OCI-LY7 (cell line): Measurements from ENCODE around the gene SLC6A5. TPM values are rescaled to one million over a fixed set of nuclear protein-coding genes. Genes with fewer than 3 reads are reported as not detected.

Experiments used
- BruUV-seq: library from RNA; stranded (reverse); fragments of 400-500 nt; replicated peaks from 2 replicates; lab custom pipeline; 2021; lab: Mats Ljungman, UMichigan
- CTCF ChIA-PET: fragments of 300-600 bp; sonication (Branson Sonifier 250); formaldehyde crosslinking; loops from one replicate; lab custom pipeline; 2022; ENCODE audit warnings: antibody characterized with exemption; ENCODE audit not compliant: unreplicated experiment; lab: Charles Lee
- POLR2A ChIA-PET: fragments of 300-600 bp; sonication (Branson Sonifier 250); formaldehyde crosslinking; loops from one replicate; lab custom pipeline; 2022; ENCODE audit warnings: antibody characterized with exemption; lab: Charles Lee
- DNase-seq: peaks from one replicate; pipeline ENCODE4 v3.0.0-alpha.2; 2015; ENCODE audit warnings: low spot score
- H2AFZ ChIP-seq: fragments of 200-600 bp; sonication (generic), shearing (Covaris generic); 2 replicates; pipeline ENCODE4 v1.6.1; 2014; ENCODE audit warnings: mild to moderate bottlenecking, antibody characterized with exemption, low read length, moderate library complexity
- H3K27ac ChIP-seq: fragments of 200-600 bp; sonication (generic); 2 replicates; pipeline ENCODE4 v1.5.1; 2014; ENCODE audit warnings: mixed run types, low read depth, mild to moderate bottlenecking, moderate library complexity, low read length, inconsistent platforms; ENCODE audit not compliant: poor library complexity, severe bottlenecking
- H3K36me3 ChIP-seq: fragments of 200-600 bp; sonication (generic); 2 replicates; pipeline ENCODE4 v1.6.1; 2014; ENCODE audit warnings: mild to moderate bottlenecking, antibody characterized with exemption, low read length, moderate library complexity, mixed read lengths; ENCODE audit not compliant: insufficient read depth
- H3K4me1 ChIP-seq: fragments of 200-600 bp; sonication (generic); 2 replicates; pipeline ENCODE4 v1.5.1; 2014; ENCODE audit warnings: mild to moderate bottlenecking, low read length; ENCODE audit not compliant: insufficient read depth, poor library complexity, severe bottlenecking
- H3K4me2 ChIP-seq: fragments of 200-600 bp; sonication (generic); 2 replicates; pipeline ENCODE4 v1.6.1; 2014; ENCODE audit warnings: mild to moderate bottlenecking, low read length
- H3K4me3 ChIP-seq: fragments of 200-600 bp; sonication (generic); 2 replicates; pipeline ENCODE4 v1.5.1; 2014; ENCODE audit warnings: mild to moderate bottlenecking, low read depth, low read length; ENCODE audit not compliant: poor library complexity, severe bottlenecking
- H3K79me2 ChIP-seq: fragments of 200-600 bp; sonication (generic); 2 replicates; pipeline ENCODE4 v1.6.1; 2016; ENCODE audit warnings: low read depth, mild to moderate bottlenecking, low read length, moderate library complexity, mixed read lengths; ENCODE audit not compliant: insufficient read depth
- H3K9me2 ChIP-seq: fragments of 200-600 bp; sonication (generic); 2 replicates; pipeline ENCODE4 v1.6.1; 2016; ENCODE audit warnings: mild to moderate bottlenecking, low read length, mixed read lengths; ENCODE audit not compliant: insufficient read depth
- H3K9me3 ChIP-seq: fragments of 200-600 bp; sonication (generic); 2 replicates; pipeline ENCODE4 v1.6.1; 2014; ENCODE audit warnings: mild to moderate bottlenecking, mixed run types, low read length, mixed read lengths
- H4K20me1 ChIP-seq: fragments of 200-600 bp; sonication (generic); 2 replicates; pipeline ENCODE4 v1.6.1; 2014; ENCODE audit warnings: mild to moderate bottlenecking, antibody characterized with exemption, low read length, moderate library complexity, mixed read lengths; ENCODE audit not compliant: insufficient read depth
- EZH2phosphoT487 ChIP-seq: fragments of 200-600 bp; sonication (generic); IDR thresholded peaks from 2 replicates; pipeline ENCODE4 v1.6.1; 2018; ENCODE audit warnings: low read depth, borderline replicate concordance, mild to moderate bottlenecking, mixed run types, antibody characterized with exemption, low read length, moderate library complexity, mixed read lengths
- intact Hi-C: fragments of 100-400 bp; cut with micrococcal nuclease; formaldehyde crosslinking; loops from one replicate; pipeline ENCODE4 v1.10.0; 2022; ENCODE audit not compliant: unreplicated experiment
- total RNA-seq, 2 experiments: library from RNA; depleted of rRNA in 1 of 2; stranded (reverse); fragments of >200 nt in 1 of 2; shearing (Covaris generic) in 1 of 2; gene quantifications; 2 replicates each; pipeline ENCODE4 v1.2.3, GENCODE V29; 2014 to 2022
- TF ChIP-seq, protein P1 (sequence below): fragments of 200-600 bp; sonication (generic); conservative IDR thresholded peaks from 2 replicates; pipeline ENCODE4 v1.5.1; 2014; ENCODE audit warnings: mild to moderate bottlenecking, antibody characterized with exemption, low read length, moderate library complexity, mixed read lengths

The SLC6A5 gene
- total RNA-seq, 2 experiments from 2014 or later, result not detected

DNA sequence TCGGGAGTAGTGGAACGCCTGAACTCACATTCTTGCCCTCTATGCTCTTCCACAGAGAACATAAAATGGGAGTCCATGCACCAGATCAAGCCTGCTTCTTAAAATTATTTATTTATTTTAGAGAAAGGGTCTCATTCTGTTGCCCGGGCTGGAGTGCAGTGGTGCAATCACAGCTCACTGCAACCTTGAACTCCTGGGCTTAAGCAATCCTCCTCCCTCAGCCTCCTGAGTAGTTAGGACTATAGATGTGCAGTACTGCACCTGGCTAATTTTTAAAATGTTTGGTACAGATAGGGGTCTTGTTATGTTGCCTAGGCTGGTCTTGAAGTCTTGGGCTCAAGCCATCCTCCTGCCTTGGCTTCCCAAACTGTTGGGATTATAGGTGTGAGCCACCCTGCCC lies 13.0 kb downstream of the SLC6A5 start:
- no TSS peak for BruUV-seq
- DNase-seq, result no peak
- H3K9me2 ChIP-seq, result no peaks in the 10 kb centered on the region
- CTCF ChIA-PET, result no interaction called here
- intact Hi-C loops, result no loop called here
- no peak overlapping the region for H2AFZ ChIP-seq
- no peak for TF ChIP-seq EZH2phosphoT487
- TF ChIP-seq, protein P1, sequence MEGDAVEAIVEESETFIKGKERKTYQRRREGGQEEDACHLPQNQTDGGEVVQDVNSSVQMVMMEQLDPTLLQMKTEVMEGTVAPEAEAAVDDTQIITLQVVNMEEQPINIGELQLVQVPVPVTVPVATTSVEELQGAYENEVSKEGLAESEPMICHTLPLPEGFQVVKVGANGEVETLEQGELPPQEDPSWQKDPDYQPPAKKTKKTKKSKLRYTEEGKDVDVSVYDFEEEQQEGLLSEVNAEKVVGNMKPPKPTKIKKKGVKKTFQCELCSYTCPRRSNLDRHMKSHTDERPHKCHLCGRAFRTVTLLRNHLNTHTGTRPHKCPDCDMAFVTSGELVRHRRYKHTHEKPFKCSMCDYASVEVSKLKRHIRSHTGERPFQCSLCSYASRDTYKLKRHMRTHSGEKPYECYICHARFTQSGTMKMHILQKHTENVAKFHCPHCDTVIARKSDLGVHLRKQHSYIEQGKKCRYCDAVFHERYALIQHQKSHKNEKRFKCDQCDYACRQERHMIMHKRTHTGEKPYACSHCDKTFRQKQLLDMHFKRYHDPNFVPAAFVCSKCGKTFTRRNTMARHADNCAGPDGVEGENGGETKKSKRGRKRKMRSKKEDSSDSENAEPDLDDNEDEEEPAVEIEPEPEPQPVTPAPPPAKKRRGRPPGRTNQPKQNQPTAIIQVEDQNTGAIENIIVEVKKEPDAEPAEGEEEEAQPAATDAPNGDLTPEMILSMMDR, result no peak
- H3K36me3 ChIP-seq, result no peaks in the 10 kb centered on the region
- no peaks in the 10 kb centered on the region for H3K79me2 ChIP-seq
- no peaks in the 10 kb centered on the region for H3K4me1 ChIP-seq
- H3K9me3 ChIP-seq, result no peaks in the 10 kb centered on the region
- no peak overlapping the region for H3K4me3 ChIP-seq
- no peak overlapping the region for H3K27ac ChIP-seq
- POLR2A ChIA-PET, result no interaction called here
- H3K4me2 ChIP-seq, result no peak overlapping the region
- no peaks in the 10 kb centered on the region for H4K20me1 ChIP-seq

DNA sequence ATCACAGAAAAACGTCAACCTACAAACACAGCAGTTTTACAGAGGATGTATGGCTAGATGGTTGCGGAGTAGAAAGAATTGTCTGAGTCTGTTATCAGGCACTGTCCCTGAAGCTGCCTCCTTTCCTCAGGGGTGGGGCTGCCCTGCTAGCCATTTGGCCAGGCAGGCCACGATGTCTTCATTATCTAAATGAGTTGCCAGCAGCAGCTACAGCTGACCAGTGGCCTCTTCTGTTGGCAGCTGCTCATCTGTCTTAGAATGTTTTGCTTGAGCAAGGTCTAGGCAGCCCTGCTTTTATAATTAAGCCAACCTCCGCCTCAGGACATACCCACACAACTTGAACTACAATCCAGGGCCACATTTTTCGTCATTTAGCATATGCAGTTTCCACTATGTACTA lies 17.5 kb downstream of the SLC6A5 start:
- intact Hi-C loops, result no loop called here
- Histone ChIP-seq H3K9me2 (no peaks in the 10 kb centered on the region), H4K20me1 (no peaks in the 10 kb centered on the region), H2AFZ (no peak overlapping the region), H3K79me2 (no peaks in the 10 kb centered on the region), H3K36me3 (no peaks in the 10 kb centered on the region), H3K4me1 (no peaks in the 10 kb centered on the region), H3K9me3 (no peaks in the 10 kb centered on the region), H3K27ac (no peak overlapping the region), H3K4me3 (no peak overlapping the region), H3K4me2 (no peak overlapping the region)
- ChIA-PET POLR2A (no interaction called here), CTCF (no interaction called here)
- TF ChIP-seq, protein P1, result no peak
- TF ChIP-seq EZH2phosphoT487, result no peak
- DNase-seq, result no peak
- no TSS peak for BruUV-seq

DNA sequence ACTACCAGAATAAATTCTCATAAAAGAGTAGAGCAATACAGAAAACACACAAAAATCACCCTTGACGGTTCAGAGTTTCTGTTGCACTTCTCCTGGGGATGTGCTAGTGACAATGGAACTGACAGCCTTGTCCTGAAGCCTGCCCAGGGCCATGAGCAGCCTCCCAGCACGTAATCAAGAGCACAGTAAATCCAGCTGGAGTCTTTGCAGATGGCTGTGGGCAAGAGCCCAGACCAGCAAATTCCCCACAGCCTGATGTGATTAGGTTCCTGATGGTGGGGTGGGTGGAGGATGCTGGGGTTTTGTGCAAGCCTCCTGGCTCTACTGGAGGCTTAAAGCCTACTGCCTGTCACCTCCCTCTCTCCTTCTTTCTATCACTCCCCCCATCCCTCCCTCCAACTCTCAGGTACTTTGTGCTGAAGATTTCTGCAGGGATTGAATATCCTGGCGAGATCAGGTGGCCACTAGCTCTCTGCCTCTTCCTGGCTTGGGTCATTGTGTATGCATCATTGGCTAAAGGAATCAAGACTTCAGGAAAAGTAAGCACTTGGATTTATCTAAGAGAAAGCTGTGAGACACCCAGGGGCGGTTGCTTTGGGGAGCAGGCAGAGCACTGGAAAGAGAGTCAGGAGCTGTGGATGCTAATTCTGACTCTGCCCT lies 18.1 kb downstream of the SLC6A5 start:
- Histone ChIP-seq H3K4me2 (no peak overlapping the region), H3K79me2 (no peaks in the 10 kb centered on the region), H4K20me1 (no peaks in the 10 kb centered on the region), H3K4me1 (no peaks in the 10 kb centered on the region), H2AFZ (no peak overlapping the region), H3K36me3 (no peaks in the 10 kb centered on the region), H3K9me2 (no peaks in the 10 kb centered on the region), H3K27ac (no peak overlapping the region), H3K4me3 (no peak overlapping the region), H3K9me3 (no peaks in the 10 kb centered on the region)
- POLR2A ChIA-PET, result no interaction called here
- BruUV-seq, result no TSS peak
- TF ChIP-seq, protein P1, result no peak
- no peak for TF ChIP-seq EZH2phosphoT487
- CTCF ChIA-PET, result no interaction called here
- no peak for DNase-seq
- intact Hi-C loops, result no loop called here
